WI38 (cell line): Measurements from ENCODE around the gene GNAT3.

ENCODE experiments used
- H3K4me3 ChIP-seq: 2 replicates; pipeline ENCODE4 v1.5.1; 2011; ENCODE audit warnings: low read depth, mild to moderate bottlenecking, control low read depth, low read length
- CTCF ChIP-seq: IDR thresholded peaks from 2 replicates; pipeline ENCODE4 v1.5.1; 2012; ENCODE audit warnings: low read depth, mild to moderate bottlenecking, control low read depth, low read length

Gene GNAT3

DNA sequence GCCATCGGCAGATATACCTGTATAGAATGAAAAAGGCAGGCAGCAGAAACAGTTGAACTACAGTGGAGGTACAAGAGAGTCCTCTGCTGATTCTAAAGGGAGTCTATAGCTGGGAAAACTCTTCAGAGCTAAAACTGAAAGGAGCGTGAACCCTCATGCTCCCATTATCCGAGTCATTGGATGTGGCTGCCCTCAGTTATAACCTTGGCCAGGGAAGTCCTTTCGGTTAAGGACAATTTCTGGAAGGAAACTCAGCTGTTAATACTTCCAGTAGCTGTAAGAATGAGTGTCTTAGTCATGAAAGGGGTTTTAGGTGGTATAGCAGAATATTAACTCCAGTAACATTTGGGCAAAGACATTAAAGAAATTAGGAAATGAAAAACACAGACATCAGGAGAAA is 14.6 kb upstream of the GNAT3 start:
- no peak for TF ChIP-seq CTCF
- no peak overlapping the region for H3K4me3 ChIP-seq

DNA sequence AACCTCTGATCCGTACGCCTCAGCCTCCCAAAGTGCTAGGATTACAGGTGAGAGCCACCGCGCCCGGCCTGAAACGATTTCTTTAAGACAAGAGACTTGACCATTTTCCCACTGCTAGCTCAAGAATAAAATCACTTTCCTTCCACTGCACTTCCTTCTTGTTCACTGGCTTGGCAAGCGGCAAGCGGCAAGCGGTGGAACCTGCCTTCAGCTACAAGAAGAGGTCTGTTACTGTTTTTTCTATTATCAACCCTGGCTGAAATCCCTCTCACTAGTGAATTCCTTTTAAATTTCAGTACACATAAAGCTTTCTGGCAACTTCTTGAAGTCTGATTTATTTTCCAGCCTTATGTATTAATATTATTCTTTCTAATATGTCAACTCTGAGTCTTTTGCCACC is 12.8 kb upstream of the GNAT3 start:
- TF ChIP-seq CTCF = no peak
- no peak overlapping the region for H3K4me3 ChIP-seq

- no peak for TF ChIP-seq CTCF
- H3K4me3 ChIP-seq = no peak overlapping the region
Measured at GRCh38 chr7:80521809-80522208, 9.9 kb upstream of the GNAT3 start.

DNA sequence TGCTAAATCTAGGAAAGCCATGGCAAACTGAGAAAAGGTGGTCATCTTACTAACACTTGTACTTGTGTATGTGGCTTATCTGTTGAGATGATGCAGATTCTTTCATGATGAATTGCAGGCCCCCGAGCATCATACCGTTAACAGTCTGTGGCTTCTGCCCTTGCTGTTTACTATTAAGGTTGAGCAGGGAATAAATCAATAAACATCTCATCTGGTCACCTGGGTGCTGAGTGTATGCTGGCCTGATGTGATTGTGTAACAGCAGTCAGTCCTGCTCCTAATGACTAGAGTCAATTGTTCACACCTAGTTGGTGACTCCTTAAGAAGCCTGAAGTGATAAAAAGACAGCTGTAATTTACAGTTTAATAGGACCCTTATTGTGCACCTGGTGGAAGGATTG is 8.3 kb upstream of the GNAT3 start:
- no peak for TF ChIP-seq CTCF
- H3K4me3 ChIP-seq = no peak overlapping the region

DNA sequence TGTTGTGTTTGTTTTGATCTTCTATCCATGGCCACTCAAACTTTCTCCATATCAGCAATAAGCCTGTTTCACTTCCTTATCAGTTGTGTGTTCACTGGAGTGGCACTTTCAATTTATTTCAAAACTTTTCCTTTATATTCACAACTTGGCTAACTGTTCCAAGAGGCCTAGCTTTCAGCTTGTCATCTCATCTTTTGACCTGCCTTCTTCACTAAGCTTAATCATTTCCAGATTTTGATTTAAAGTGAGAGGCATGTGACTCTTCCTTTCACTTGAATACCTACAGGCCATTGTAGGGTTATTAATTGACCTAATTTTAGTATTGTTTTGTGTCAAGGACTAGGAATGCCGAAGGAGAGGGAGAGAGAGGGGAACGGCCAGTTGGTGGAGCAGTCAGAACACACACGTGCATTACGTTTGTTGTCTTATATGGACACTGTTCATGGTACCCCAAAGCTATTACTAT is 5.5 kb upstream of the GNAT3 start:
- H3K4me3 ChIP-seq = no peak overlapping the region
- TF ChIP-seq CTCF = no peak

DNA sequence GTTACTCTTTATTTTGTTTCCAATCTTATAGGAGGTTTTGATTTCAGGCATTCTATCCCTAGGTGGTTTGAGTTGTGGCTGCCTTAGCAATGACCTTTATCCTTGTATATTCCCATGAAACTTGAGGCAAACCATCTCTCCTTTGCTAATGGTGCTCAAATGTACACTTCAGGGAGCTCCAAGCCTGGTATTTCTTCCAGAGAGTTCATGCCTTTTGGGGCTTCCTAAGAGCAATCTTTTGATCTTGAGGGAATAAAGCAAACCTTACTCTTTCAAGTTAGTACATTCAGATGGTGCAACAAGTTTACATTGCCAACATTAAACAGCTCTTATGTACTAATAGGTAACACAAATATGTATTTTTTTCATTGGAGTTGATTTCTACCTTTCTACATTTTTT is 3.4 kb upstream of the GNAT3 start:
- no peak for TF ChIP-seq CTCF
- H3K4me3 ChIP-seq = no peak overlapping the region

DNA sequence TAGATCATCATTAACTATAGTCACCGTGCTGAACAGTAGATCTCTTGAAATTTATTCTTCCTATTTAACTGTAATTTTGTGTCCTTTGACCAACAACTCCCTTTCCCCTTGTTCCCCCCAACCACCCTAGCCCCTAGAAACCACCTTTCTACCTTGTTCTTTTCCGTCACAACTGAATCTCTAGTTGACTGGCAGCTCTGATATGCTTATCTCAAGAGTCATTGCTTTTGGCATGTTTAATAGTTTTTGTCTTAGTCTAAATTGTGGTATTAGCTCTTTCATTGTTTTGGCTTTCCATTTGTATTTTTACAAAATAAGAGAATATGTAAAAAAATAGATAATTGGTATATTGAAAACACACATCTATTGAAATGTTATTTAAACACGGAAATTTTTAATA is 1.8 kb downstream of the GNAT3 start:
- no peak overlapping the region for H3K4me3 ChIP-seq
- no peak for TF ChIP-seq CTCF
